GM23248 (cell line): ENCODE measurements around the gene LIPF. TPM values are rescaled to one million over a fixed set of nuclear protein-coding genes. Genes with fewer than 3 reads are reported as not detected.
"Not testable (repeated sequence)": the region's sequence is repeated elsewhere in the genome, so short reads cannot be mapped to it uniquely, and the experiment has no call there.

Experiments used
- DNase-seq: peaks from one replicate; pipeline ENCODE4 v3.0.0-alpha.2; 2015
- H2AFZ ChIP-seq: fragments of 200-600 bp; sonication (generic); 2 replicates; pipeline ENCODE4 v1.6.1; 2016; ENCODE audit warnings: antibody characterized with exemption
- H3F3A ChIP-seq: fragments of 200-600 bp; sonication (generic); 2 replicates; pipeline ENCODE4 v1.6.1; 2016; ENCODE audit warnings: mild to moderate bottlenecking, antibody characterized with exemption, mixed run types; ENCODE audit not compliant: insufficient read depth
- H3K27ac ChIP-seq: fragments of 200-600 bp; sonication (generic); 2 replicates; pipeline ENCODE4 v1.5.1; 2016; ENCODE audit warnings: mild to moderate bottlenecking
- H3K27me3 ChIP-seq: fragments of 200-600 bp; sonication (generic); replicated peaks from 2 replicates; pipeline ENCODE4 v1.6.1; 2016; ENCODE audit warnings: mild to moderate bottlenecking; ENCODE audit not compliant: insufficient read depth
- H3K36me3 ChIP-seq: fragments of 200-600 bp; sonication (generic); 2 replicates; pipeline ENCODE4 v1.6.1; 2016; ENCODE audit warnings: low read depth, mild to moderate bottlenecking
- H3K4me1 ChIP-seq: fragments of 200-600 bp; sonication (generic); 2 replicates; pipeline ENCODE4 v1.6.1; 2016; ENCODE audit warnings: mild to moderate bottlenecking; ENCODE audit not compliant: insufficient read depth
- H3K4me2 ChIP-seq: fragments of 200-600 bp; sonication (generic); one replicate; pipeline ENCODE4 v1.6.1; 2016; ENCODE audit warnings: mild to moderate bottlenecking; ENCODE audit not compliant: unreplicated experiment
- H3K4me3 ChIP-seq: fragments of 200-600 bp; sonication (generic); 2 replicates; pipeline ENCODE4 v1.5.1; 2016; ENCODE audit warnings: mild to moderate bottlenecking
- H3K79me2 ChIP-seq: fragments of 200-600 bp; sonication (generic); 2 replicates; pipeline ENCODE4 v1.6.1; 2016; ENCODE audit warnings: mild to moderate bottlenecking; ENCODE audit not compliant: insufficient read depth
- H3K9ac ChIP-seq: fragments of 200-600 bp; sonication (generic); 2 replicates; pipeline ENCODE4 v1.6.1; 2016; ENCODE audit warnings: mild to moderate bottlenecking
- H3K9me2 ChIP-seq: fragments of 200-600 bp; sonication (generic); 2 replicates; pipeline ENCODE4 v1.6.1; 2016; ENCODE audit warnings: mixed run types, mild to moderate bottlenecking, moderate library complexity; ENCODE audit not compliant: insufficient read depth
- H3K9me3 ChIP-seq: fragments of 200-600 bp; sonication (generic); one replicate; pipeline ENCODE4 v1.6.1; 2017; ENCODE audit warnings: low read depth
- H4K20me1 ChIP-seq: fragments of 200-600 bp; sonication (generic); 2 replicates; pipeline ENCODE4 v1.6.0; 2016; ENCODE audit not compliant: insufficient read depth
- EZH2 ChIP-seq: fragments of 200-600 bp; sonication (generic); IDR thresholded peaks from 2 replicates; pipeline ENCODE4 v1.6.1; 2018; ENCODE audit warnings: antibody characterized with exemption, mild to moderate bottlenecking; ENCODE audit not compliant: insufficient read depth, poor library complexity, severe bottlenecking
- EZH2phosphoT487 ChIP-seq: fragments of 200-600 bp; sonication (generic); IDR thresholded peaks from 2 replicates; pipeline ENCODE4 v1.6.1; 2018; ENCODE audit warnings: antibody characterized with exemption, moderate library complexity, mild to moderate bottlenecking, low read depth; ENCODE audit not compliant: insufficient read depth
- WGBS, 2 experiments: methylation state at CpG; one replicate each; pipeline ENCODE4 v1.1.6; 2015 to 2017; ENCODE audit warnings: low lambda C conversion rate in 2 of 2, low coverage in 1 of 2; ENCODE audit errors: missing lambda C conversion rate in 2 of 2; 5-methylcytosine and 5-hydroxymethylcytosine counted together
- in situ Hi-C: fragments of 300-500 bp; cut with MboI; formaldehyde crosslinking; loops from 2 replicates; pipeline ENCODE4 v1.15.0; 2020
- polyA plus RNA-seq: library from polyadenylated mRNA; unstranded; fragments of >200 nt; fragmentation: Nextera tagmentation; extraction: Ambion mirVana; gene quantifications from 2 replicates; pipeline ENCODE4 v1.2.1, GENCODE V29; 2016
- total RNA-seq: library from RNA; depleted of rRNA; stranded (reverse); fragments of >200 nt; shearing (Covaris generic); gene quantifications from 2 replicates; pipeline ENCODE4 v1.2.3, GENCODE V29; 2014

Gene LIPF
- total and polyA plus RNA-seq, 2 experiments from 2014 or later: not detected

GRCh38 chr10:88659725-88660597 is 4.3 kb upstream of the LIPF start:
- no peaks in the 10 kb centered on the region for H4K20me1 ChIP-seq
- H3K9me2 ChIP-seq: no peaks in the 10 kb centered on the region
- WGBS, 2 experiments: 27 to 30% methylated on average over 3 of the region's 3 CpGs
- no peaks in the 10 kb centered on the region for H3K27me3 ChIP-seq
- in situ Hi-C loops: no loop called here
- no peak for TF ChIP-seq EZH2phosphoT487
- no peak for TF ChIP-seq EZH2
- no peaks in the 10 kb centered on the region for H3K79me2 ChIP-seq
- peak overlapping the region; percentile 13; the same call in 1 of the 2 replicates for H3K4me3 ChIP-seq
- DNase-seq: peak; percentile 39
- H3F3A ChIP-seq: peaks cover 37% of the 10 kb centered on the region
- no peaks in the 10 kb centered on the region for H3K9me3 ChIP-seq
- no peaks in the 10 kb centered on the region for H3K36me3 ChIP-seq
- H3K27ac ChIP-seq: 0 out of 2 replicates have a peak overlapping the region, but pooled peaks have one; percentile 15
- H2AFZ ChIP-seq: peak overlapping the region; percentile 31
- no peak overlapping the region for H3K9ac ChIP-seq
- peak overlapping the region; percentile 30 for H3K4me2 ChIP-seq
- peaks cover 40% of the 10 kb centered on the region for H3K4me1 ChIP-seq

GRCh38 chr10:88660598-88660884 is 3.7 kb upstream of the LIPF start:
- Histone ChIP-seq H3K4me2 (peak overlapping the region; percentile 30), H2AFZ (peak overlapping the region; percentile 31), H3F3A (peaks cover 37% of the 10 kb centered on the region), H3K9ac (no peak overlapping the region), H3K9me2 (no peaks in the 10 kb centered on the region), H3K79me2 (no peaks in the 10 kb centered on the region), H4K20me1 (no peaks in the 10 kb centered on the region), H3K4me3 (no peak overlapping the region), H3K4me1 (peaks cover 40% of the 10 kb centered on the region), H3K27me3 (no peaks in the 10 kb centered on the region), H3K27ac (no peak overlapping the region), H3K36me3 (no peaks in the 10 kb centered on the region), H3K9me3 (no peaks in the 10 kb centered on the region)
- in situ Hi-C loops: no loop called here
- no peak for DNase-seq
- TF ChIP-seq EZH2 (no peak), EZH2phosphoT487 (no peak)
- WGBS, 2 experiments: 54 to 58% methylated on average over 3 of the region's 3 CpGs

- no peak overlapping the region for H3K4me3 ChIP-seq
- no peaks in the 10 kb centered on the region for H3K27me3 ChIP-seq
- no peaks in the 10 kb centered on the region for H3K36me3 ChIP-seq
- no peaks in the 10 kb centered on the region for H3K9me3 ChIP-seq
- peak; percentile 4 for DNase-seq
- H3K9me2 ChIP-seq: no peaks in the 10 kb centered on the region
- H3K27ac ChIP-seq: no peak overlapping the region
- H3K4me1 ChIP-seq: peaks cover 40% of the 10 kb centered on the region
- H3K4me2 ChIP-seq: peak overlapping the region; percentile 30
- peak overlapping the region; percentile 31 for H2AFZ ChIP-seq
- H3K79me2 ChIP-seq: no peaks in the 10 kb centered on the region
- H4K20me1 ChIP-seq: no peaks in the 10 kb centered on the region
- no peak overlapping the region for H3K9ac ChIP-seq
- in situ Hi-C loops: no loop called here
- TF ChIP-seq EZH2phosphoT487 (no peak), EZH2 (no peak)
- H3F3A ChIP-seq: peaks cover 37% of the 10 kb centered on the region
These were observed 3.2 kb upstream of the LIPF start for GRCh38 chr10:88661018-88661417.

- H3K79me2 ChIP-seq: no peaks in the 10 kb centered on the region
- no peak for TF ChIP-seq EZH2phosphoT487
- no peak for TF ChIP-seq EZH2
- H3K27ac ChIP-seq: no peak overlapping the region
- in situ Hi-C loops: no loop called here
- no peaks in the 10 kb centered on the region for H3K27me3 ChIP-seq
- peaks cover 37% of the 10 kb centered on the region for H3F3A ChIP-seq
- H3K4me2 ChIP-seq: no peak overlapping the region
- H3K9me3 ChIP-seq: no peaks in the 10 kb centered on the region
- no peak overlapping the region for H3K4me3 ChIP-seq
- DNase-seq: no peak
- H3K4me1 ChIP-seq: peaks cover 40% of the 10 kb centered on the region
- H3K9me2 ChIP-seq: no peaks in the 10 kb centered on the region
- H3K36me3 ChIP-seq: no peaks in the 10 kb centered on the region
- peak overlapping the region; percentile 31; the same call in 1 of the 2 replicates for H2AFZ ChIP-seq
- no peak overlapping the region for H3K9ac ChIP-seq
- no peaks in the 10 kb centered on the region for H4K20me1 ChIP-seq
These were observed 2.7 kb upstream of the LIPF start for GRCh38 chr10:88661577-88661976.

GRCh38 chr10:88663153-88663552 is 1.1 kb upstream of the LIPF start:
- H3K4me1 ChIP-seq: peaks cover 30% of the 10 kb centered on the region
- H3K27ac ChIP-seq, H3K79me2 ChIP-seq, H3K9me2 ChIP-seq, H3K9me3 ChIP-seq, H3K4me2 ChIP-seq, H3K4me3 ChIP-seq, H4K20me1 ChIP-seq, H3K9ac ChIP-seq, DNase-seq, H2AFZ ChIP-seq, H3K36me3 ChIP-seq, H3K27me3 ChIP-seq, in situ Hi-C loops: not testable (repeated sequence)
- 75 to 77% methylated on average over 2 of the region's 2 CpGs for WGBS, 2 experiments
- H3F3A ChIP-seq: peaks cover 26% of the 10 kb centered on the region
